Stimulated activated CD4-positive, alpha-beta T cell treated with anti-CD3 and anti-CD28 coated beads, Interleukin-12 subunit alpha, Interleukin-12 subunit beta, amount 100 ng/mL, for 48 hours (primary cell): ENCODE results near the gene GTF2IRD1.
"Not testable (repeated sequence)": the region's sequence is repeated elsewhere in the genome, so short reads cannot be mapped to it uniquely, and the experiment has no call there.

Experiments used
- DNase-seq, 3 donors: peaks; one replicate each; pipeline ENCODE4 v3.0.0-alpha.2; 2020; ENCODE audit warnings: low read depth in 2 of 3, low spot score in 1 of 3

The GTF2IRD1 gene

GRCh38 chr7:74511345-74511744 is 57.6 kb downstream of the GTF2IRD1 start:
- DNase-seq, result no peak

DNA sequence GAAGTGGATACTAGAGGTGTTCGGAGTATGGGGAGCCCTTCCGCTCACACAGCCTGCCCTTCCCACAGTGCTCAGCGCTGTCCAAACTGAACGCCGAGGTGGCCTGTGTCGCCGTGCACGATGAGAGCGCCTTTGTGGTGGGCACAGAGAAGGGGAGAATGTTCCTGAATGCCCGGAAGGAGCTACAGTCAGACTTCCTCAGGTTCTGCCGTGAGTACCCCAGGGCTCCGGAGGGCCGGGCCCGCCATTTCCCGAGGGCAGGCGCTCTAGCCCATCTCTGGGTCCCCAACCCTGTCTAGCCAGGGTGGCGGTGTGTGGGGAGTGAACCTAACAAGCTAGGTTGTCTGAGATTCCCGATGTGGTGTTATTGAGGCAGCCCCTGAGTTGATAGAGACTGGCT is 59.1 kb downstream of the GTF2IRD1 start:
- no peak for DNase-seq

DNA sequence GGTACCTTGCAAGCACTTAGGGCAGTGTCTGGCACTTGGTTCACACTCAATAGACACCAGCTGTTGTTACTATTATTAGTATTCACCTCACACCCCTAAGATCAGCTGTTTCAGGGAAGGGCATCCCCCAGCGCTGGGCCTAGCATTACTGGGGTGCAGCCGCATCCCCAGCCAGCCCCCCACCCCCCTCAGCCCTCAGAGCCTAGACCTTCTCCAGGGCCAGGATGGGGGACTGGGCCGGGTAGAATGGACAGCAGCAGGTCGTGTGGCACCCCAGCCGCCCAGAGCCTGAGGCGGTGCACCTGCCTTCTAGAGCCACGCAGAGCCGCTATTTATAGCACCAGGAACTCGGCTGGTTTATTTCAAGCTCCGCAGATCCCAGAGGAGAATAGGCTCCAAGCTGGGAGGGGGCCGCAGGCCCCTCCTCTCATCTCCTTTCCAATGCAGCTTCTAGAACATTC is 60.5 kb downstream of the GTF2IRD1 start:
- no peak for DNase-seq

- no peak for DNase-seq
These were observed 61.6 kb downstream of the GTF2IRD1 start for GRCh38 chr7:74515276-74515675.

DNA sequence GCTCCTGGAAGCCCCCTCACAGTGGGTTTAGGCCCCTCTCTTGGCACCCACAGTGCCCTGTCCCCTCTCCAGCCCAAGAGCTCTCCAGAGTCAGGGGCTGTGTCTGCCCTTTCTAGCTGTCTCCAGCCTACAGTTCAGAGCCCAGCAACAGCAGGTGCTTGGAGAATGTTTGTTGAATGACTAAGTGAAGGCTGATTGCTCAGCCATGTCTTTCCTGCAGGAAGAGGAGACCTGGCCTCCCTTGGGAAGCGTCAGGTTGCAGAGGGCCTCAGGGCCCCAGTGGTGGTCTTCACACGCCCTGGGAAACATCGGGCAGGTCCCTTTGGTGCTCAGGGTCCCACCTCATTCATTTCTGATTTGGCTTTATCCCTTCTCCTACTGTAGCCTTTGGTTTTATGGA is 62.5 kb downstream of the GTF2IRD1 start:
- no peak for DNase-seq

DNA sequence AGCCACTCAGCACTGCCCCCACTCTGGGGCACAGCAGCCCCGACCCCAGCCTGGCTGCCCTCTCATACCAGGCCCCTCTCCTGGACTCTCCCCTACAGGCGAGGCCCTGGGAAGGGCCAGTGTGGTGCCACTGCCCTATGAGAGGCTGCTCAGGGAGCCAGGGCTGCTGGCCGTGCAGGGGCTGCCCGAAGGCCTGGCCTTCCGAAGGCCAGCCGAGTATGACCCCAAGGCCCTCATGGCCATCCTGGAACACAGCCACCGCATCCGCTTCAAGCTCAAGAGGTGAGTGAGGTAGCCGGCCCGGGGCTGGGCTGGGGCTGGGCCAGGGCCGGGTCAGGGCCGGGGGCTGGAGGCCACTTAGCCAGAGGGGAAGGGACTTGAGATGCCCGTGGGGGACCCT is 64.3 kb downstream of the GTF2IRD1 start:
- no peak for DNase-seq

DNA sequence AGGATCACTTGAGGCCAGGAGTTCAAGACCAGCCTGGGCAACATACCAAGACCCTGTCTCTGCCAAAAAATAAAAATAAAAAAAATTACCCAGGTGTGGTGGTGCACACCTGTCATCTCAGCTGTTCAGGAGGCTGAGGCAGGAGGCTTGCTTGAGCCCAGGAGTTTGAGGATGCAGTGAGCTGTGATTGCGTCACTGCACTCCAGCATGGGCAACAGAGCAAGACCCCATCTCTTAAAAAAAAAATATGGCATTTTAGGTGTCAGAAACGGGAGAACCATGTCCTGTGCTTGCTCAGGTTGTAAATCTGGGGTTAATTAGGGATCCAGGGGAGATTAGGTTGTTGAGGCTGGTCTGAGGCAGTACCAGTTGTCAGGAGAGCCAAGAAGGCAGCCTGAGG is 64.9 kb downstream of the GTF2IRD1 start:
- no peak for DNase-seq

GRCh38 chr7:74519395-74519794 is 65.7 kb downstream of the GTF2IRD1 start:
- no peak for DNase-seq

DNA sequence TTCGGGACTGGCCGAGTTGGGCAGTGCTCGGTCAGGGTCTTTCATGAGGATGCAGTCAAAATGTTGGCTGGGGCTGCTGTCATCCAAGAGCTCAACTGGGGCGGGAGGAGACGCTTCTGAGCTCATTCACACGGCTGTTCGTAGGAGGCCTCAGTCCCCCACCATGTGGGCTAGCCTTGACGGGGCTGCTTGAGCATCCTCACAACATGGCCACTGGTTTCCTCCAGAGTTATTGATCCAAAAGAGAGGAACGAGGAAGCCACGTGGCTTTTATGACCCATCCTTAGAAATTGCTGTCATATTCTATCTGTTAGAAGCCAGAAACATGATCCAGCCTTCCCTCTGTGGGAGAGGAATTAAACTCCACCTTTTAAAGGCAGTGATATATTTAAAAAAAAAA is 68.1 kb downstream of the GTF2IRD1 start:
- DNase-seq, result no peak

GRCh38 chr7:74522281-74522905 is 68.7 kb downstream of the GTF2IRD1 start:
- no peak for DNase-seq

- DNase-seq, result no peak
These were observed 69.3 kb downstream of the GTF2IRD1 start for GRCh38 chr7:74523015-74523414.

GRCh38 chr7:74525140-74525539 is 71.4 kb downstream of the GTF2IRD1 start:
- no peak for DNase-seq

- DNase-seq, result no peak
These were observed 72.2 kb downstream of the GTF2IRD1 start for GRCh38 chr7:74525881-74526280.

DNA sequence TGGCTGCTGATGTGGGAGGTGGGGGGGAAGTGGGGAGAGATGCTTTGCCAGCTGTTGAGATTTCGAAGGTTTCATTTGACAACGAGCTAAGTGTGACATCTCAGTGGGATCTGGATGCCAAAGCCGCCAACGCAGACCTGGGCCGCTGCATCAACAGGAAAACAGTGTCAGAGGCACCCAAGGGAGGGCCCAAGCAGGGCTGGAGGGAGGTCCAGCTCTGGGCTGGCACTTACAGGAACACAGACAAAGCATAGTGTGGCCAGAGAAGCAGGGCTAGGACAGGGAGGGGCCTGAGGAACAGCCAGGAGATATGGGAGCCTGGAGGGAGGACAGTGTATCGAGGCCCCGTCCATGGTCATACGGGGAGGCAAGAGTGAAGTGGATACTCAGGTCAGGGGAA is 73.1 kb downstream of the GTF2IRD1 start:
- no peak for DNase-seq

DNA sequence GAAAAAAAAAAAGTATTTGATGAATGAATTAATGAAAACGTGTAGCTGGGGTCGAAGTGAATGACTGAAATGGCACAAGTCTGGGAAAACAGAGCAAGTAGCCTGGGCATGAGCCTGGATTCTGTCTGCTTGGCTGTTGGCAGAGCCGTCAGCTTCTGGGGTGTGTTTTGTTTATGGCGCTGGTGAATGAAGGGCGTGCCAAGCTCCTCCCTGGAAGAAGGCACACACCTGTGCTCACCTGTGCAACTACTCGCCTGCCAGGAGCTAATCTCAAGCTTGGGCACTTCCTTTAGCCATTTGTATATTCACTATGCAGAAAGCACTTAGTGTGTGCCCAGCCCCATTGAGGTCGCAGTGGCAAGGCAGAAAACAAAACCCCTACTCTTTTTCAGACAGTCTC is 74.1 kb downstream of the GTF2IRD1 start:
- DNase-seq, result no peak

DNA sequence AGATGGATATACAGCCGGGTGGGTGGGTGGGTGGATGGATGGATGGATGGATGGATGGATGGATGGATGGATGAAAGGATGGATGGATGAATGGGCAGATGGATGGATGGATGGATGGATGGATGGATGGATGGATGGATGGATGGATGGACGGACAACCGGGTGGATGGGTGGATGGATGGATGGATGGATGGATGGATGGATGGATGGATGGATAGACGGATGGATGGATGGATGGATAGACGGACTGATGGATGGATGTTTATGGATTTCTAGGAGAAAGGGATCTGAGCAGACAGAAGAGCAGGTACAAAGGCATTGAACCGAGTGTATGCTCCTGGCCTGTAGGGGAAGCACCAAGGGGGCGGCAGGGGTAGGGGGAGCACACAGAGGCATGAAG is 75.1 kb downstream of the GTF2IRD1 start:
- DNase-seq, result not testable (repeated sequence)

DNA sequence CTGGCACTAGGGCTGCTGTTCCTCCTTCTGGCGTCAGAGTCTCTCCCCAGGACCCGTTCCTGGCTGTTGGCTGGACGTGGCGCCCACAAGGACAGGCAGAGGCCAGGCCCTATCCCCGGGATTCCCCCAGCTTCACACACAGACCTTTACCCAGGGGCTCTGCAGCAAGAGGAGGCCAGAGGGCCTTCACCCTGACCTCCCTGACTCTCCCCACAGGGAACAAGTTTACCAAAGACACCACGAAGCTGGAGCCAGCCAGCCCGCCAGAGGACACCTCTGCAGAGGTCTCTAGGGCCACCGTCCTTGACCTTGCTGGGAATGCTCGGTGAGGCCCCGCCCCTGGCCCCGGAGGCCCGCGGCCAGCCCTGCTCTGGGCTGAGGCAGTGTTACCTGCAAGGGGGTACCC is 82.2 kb downstream of the GTF2IRD1 start:
- no peak for DNase-seq

DNA sequence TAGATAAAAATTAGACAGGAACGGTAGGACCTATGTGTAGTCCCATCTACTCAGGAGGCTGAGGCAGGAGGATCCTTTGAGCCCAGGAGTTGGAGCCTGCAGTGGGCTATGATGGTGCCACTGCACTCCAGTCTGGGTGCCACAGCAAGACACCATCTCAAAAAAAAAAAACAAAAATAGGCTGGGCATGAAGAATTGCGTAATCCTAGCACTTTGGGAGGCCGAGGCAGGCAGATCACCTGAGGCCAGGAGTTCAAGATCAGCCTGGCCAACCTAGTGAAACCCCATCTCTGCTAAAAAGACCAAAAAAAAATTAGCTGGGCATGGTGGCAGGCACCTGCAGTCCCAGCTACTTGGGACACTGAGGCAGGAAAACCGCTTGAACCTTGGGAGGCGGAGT is 88.2 kb downstream of the GTF2IRD1 start:
- DNase-seq, result not testable (repeated sequence)

DNA sequence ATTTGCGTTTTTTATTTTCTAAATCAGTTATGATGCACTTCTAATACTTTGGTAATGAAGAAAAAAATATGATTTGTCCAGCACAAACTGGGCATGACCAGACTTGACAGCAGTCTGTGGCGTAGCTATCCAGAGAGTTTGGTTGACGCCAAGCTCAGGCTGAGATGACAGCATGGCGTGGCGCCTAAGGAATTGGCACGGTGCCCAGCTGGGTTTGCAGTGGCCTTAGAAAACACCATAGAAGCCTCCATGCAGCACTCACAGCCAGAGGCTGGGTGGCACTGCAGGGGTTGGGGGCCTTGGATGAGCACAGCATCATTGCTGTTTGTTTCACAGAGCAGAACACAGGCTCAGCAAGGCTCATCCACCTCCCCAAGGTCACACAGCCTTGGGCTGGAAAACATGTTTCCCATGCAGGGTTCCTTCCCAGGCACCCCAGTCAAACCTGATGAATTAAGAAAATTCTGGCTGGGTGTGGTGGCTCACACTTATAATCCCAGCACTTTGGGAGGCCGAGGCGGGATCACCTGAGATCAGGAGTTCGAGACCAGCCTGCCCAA is 88.9 kb downstream of the GTF2IRD1 start:
- no peak for DNase-seq

DNA sequence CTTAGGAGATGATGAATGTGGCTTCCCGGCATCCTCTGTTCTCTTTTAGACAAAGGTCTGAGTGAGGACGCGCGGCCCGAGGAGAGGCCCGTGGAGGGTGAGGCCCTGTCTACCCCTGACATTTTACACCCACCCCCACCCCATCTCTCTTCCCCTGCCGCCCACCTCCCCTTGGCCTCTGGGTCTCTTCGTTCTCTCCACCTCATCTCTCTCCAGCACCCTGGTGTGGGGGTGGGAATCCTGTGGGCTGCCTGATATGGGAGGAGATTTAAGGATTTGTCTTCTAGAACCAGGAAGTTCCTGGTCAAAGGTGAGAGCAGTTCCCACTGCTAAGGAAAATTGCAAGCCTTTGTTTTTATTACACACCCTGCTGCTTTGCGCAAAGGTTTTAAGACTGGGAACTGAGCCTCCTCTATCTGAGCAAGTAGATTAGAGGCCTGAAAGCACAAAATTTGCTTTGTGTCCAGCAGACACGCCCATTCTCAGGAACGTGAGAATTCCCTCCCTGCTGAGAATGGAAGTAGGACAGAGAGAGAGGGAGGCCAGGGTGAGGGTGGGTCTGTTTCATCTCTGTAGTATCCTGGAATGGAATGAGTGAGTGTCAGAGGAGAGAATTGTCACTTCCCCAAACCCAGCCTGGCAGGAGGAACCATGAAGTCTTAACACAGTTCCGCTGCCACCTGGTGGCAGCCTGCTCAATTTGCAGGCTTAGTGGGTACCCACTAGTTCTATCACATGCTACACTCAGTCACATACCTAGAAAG is 91.2 kb downstream of the GTF2IRD1 start:
- peak; percentile 18 to 23 (median 21) for DNase-seq

DNA sequence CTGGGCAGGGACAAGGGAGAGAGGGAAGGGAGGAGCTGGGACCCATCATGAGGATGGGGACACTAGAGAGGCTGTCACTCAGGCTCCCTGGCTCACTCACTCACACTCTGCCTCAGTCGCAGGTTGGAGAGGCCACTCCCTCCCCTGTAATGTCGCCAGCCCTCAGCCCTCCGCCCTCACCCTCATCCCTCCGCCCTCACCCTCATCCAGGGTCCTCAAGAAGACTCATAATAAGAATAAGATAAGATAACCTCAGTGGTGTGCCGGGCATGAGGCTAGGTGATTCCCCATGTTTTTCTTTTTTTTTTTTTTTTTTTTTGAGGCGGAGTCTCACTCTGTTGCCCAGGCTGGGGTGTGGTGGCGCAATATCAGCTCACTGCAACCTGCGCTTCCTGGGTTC is 92.2 kb downstream of the GTF2IRD1 start:
- DNase-seq, result no peak

GRCh38 chr7:74553596-74554012 is 99.9 kb downstream of the GTF2IRD1 start:
- DNase-seq, result not testable (repeated sequence)
